Measurements from ENCODE around the gene DAGLA. TPM values are rescaled to one million over a fixed set of nuclear protein-coding genes. Genes with fewer than 3 reads are reported as not detected.
A peak's percentile ranks its signal among the peaks of the same experiment; 100 is the strongest.
"Not testable (repeated sequence)": the region's sequence is repeated elsewhere in the genome, so short reads cannot be mapped to it uniquely, and the experiment has no call there.

Gene DAGLA
- total RNA-seq, 4 donors from 2014 or later: 1.7 to 6.9 (median 2.9) TPM

GRCh38 chr11:61656347-61657077 lies 23.7 kb upstream of the DAGLA start:
- H3K36me3 ChIP-seq: no peaks in the 10 kb centered on the region
- TF ChIP-seq POLR2A (IDR thresholded peaks at IDR 0.05) (no peak), CTCF (IDR thresholded peaks at IDR 0.05) (no peak)
- no peaks in the 10 kb centered on the region for H3K4me1 ChIP-seq
- no peaks in the 10 kb centered on the region for H3K9me3 ChIP-seq
- H3K27ac ChIP-seq: no peak overlapping the region
- DNase-seq: no peak
- no peak overlapping the region for H3K4me3 ChIP-seq
- intact Hi-C loops (cut with DNase I): no loop called here
- peaks cover 0 to 36% (median 0%) of the 10 kb centered on the region in 4 donors for H3K27me3 ChIP-seq
- whole genome bisulfite sequencing, 2 donors: 77 to 81% methylated on average over 8 to 9 of the region's 13 CpGs

GRCh38 chr11:61657566-61658290 lies 22.5 kb upstream of the DAGLA start:
- Histone ChIP-seq H3K27me3 (peaks cover 0 to 37% (median 0%) of the 10 kb centered on the region in 4 donors), H3K4me1 (no peaks in the 10 kb centered on the region), H3K9me3 (no peaks in the 10 kb centered on the region), H3K27ac (no peak overlapping the region), H3K4me3 (no peak overlapping the region), H3K36me3 (no peaks in the 10 kb centered on the region)
- 55 to 63% methylated on average over 11 of the region's 11 CpGs for WGBS, 2 donors
- intact Hi-C loops (cut with DNase I): no loop called here
- TF ChIP-seq CTCF (IDR thresholded peaks at IDR 0.05): no peak
- no peak for TF ChIP-seq POLR2A (IDR thresholded peaks at IDR 0.05)
- DNase-seq: no peak

GRCh38 chr11:61659413-61660196 lies 20.6 kb upstream of the DAGLA start:
- Histone ChIP-seq H3K4me1 (no peaks in the 10 kb centered on the region), H3K36me3 (no peaks in the 10 kb centered on the region), H3K27me3 (peaks cover 0 to 24% (median 0%) of the 10 kb centered on the region in 4 donors), H3K4me3 (no peak overlapping the region), H3K27ac (no peak overlapping the region), H3K9me3 (no peaks in the 10 kb centered on the region)
- intact Hi-C loops (cut with DNase I): no loop called here
- TF ChIP-seq POLR2A (IDR thresholded peaks at IDR 0.05): no peak
- no peak for TF ChIP-seq CTCF (IDR thresholded peaks at IDR 0.05)
- 67 to 79% methylated on average over 3 to 7 of the region's 8 CpGs for WGBS, 2 donors
- DNase-seq: no peak

- peak in 1 of 6 experiments; percentile 3 for TF ChIP-seq CTCF (IDR thresholded peaks at IDR 0.05)
- H3K27me3 ChIP-seq: peaks cover 0 to 15% (median 0%) of the 10 kb centered on the region in 4 donors
- intact Hi-C loops (cut with DNase I); H3K4me1 ChIP-seq; H3K36me3 ChIP-seq; H3K4me3 ChIP-seq; H3K27ac ChIP-seq; DNase-seq; H3K9me3 ChIP-seq: not testable (repeated sequence)
- 54 to 61% methylated on average over 4 of the region's 4 CpGs for WGBS, 2 donors
These were observed 19.2 kb upstream of the DAGLA start for GRCh38 chr11:61660997-61661396.
